CD4-positive, alpha-beta T cell treated with Interleukin-2 at 100 ng/mL for 4 hours (primary cell): ENCODE measurements around the gene FCN1.

Experiments
- DNase-seq: peaks from one replicate; pipeline ENCODE4 v3.0.0-alpha.2; 2020; ENCODE audit warnings: low spot score

FCN1 gene

DNA sequence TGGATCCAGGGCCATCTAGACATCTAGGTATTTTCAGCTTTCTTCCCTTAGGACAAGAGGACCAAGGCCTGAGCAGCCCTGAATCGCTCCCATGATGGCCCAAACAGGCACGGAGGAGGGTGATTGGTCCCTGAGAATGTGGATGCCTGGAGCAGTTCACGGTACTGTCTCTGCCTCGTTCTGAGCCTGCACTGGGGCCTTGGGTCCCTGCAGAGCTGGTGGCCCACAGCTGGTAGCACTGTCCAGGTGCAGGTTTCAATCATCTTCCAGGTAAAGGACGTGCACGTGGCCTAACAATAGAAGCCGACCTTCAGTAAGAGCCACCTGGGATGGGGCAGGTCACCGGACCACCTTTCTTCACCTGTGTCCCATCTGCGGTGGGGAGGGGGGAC is 19.4 kb upstream of the FCN1 start:
- DNase-seq: no peak

- no peak for DNase-seq
These were observed 18.8 kb upstream of the FCN1 start for GRCh38 chr9:134936346-134937163.

DNA sequence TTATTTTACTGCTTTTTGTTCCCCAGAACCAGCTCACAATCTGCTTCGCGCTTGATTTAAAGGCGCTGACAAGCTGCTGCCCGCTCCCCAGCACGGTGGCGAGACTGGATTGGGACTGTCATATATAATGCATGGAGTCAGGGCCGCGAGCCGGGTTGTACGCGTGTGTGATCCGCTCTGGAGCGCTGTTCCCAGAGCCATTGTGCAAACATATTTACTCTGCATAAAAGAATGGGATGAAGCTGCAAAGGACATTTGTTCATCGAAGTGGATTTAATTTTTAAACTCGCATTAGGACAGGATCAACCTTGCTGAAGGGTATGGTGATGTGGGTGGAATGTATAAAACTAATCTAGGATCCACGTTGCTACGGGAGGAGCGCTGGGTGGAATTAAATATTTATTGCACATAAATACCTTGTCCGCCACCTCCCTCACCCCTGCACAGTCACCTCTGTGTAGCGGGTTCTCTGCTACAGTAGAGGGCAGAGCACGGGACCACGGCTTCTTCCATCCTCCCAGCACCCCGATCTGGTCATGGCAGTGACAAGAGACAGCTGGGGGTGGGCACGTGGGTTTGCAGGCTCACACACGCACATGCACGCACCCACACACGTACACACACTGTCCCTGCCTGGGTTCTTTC is 18.1 kb upstream of the FCN1 start:
- no peak for DNase-seq

DNA sequence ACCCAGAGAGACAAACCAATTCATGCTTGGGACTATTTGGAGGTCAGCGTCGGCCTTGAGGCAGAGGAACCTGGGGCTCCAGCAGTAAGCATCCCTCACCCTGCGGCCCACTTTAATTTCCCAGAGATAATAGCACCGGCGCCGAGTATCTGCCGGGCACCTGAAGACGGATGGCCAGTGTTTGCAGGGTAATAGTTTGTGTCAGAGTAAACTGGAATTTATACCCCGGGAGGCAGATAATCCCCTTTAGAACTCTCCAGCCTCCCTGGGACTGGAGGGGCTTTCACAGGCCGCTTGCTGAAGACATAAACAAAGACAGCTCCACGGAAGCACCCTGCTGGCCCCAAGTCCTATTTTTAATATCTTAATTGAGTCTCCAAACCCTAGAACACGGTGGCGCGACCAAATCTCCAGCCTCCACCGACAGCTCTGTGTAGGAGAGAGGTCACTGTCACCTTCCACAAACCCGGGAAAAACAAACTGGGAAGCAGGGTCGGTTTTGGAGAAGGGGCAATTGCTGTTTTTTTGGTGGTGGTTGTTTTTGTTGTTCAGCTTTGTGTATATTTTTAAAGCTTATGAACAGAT is 17.4 kb upstream of the FCN1 start:
- no peak for DNase-seq

DNA sequence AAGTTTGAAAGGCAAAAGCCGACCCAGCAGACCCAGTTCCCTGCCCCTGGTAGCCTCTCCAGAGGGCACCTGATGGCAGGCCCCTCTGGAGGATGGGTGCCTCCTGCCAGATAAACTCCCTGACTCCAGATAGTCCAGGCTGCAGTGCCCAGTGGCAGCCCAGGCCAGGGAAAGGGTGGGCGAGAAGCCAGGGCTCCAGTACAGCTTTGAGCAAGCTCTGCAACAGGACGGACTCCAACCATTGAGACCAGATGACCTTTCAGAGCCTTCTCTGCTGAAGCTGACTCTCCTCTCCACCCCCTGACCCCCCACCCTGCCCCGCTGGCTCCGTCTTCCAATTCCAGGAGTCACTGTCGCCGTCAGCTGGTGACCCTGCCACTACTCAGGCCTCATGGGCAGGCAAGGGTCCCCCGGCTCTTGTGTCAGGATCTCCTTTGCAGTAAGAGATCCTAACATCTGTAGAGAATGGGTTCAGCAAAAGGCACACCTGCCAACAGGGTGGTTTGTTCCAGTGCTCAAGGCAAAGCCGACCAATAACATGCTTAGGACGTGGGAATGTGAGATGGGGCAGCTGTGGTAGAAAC is 15.5 kb upstream of the FCN1 start:
- DNase-seq: no peak

GRCh38 chr9:134932606-134933005 is 14.9 kb upstream of the FCN1 start:
- no peak for DNase-seq

DNA sequence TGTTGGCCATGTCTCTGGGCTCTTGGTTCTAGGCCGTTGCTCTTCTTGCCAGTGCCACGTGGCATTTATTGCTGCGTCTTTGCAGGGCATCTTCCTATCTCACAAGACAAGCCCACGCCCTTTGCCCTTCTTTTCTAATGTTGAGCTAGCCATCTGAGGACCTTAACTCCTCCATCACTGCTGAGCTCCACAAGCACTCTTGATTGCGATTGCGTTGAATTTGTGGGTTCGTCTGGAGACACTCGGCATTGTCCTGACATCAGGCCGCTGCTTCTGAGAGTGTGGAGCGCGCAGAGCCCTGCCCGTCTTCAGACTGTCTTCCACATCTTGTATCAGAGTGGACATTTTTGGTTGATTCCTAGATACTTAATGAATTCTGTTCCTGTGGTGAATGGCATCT is 14.5 kb upstream of the FCN1 start:
- DNase-seq: no peak

GRCh38 chr9:134930398-134930797 is 12.7 kb upstream of the FCN1 start:
- no peak for DNase-seq

DNA sequence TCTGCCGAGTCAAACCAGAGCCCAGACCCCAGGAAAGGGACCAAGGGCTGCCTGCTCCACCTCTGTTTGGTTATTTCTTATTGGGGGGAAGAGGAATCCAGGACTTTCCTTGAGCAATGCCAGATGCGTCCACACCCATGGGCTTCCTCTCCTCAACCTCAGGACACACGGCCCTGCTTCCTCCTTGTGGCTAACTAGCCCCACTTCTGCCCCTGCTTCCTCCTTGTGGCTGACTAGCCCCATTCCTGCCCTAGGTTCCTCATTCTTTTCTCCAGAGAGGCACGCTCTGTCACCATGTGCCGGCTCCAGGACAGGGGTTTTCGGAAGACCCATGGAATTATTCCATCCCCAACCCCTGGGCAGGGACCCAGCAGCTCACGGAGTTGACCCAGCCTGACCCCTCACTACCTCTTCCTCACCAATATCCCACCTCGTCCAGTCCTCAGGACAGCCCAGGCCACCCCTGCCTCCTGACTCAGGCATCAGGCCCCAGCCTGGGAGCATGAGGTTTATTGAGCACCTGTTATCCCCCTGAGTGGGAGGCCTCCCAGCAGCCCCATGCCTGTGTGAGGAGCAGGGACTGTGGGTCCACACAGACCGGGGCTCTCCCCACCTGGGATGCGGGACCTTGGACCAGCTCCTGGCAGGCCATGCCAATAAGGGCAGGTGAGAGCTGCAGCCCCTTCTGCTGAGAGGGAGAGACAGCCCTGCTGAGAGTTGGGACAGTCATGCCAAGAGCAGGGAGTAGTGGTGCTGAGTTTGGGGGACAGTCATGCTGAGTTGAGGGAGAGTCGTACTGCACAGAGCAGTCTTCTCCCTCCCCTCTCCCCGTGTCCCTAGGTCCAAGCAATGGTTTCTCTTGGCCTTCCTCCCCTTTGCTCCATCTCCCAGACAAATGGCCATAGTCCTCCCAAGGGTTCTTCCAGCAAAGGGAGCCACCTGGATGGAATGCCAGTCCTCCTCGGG is 11.8 kb upstream of the FCN1 start:
- DNase-seq: peak; percentile 7

DNA sequence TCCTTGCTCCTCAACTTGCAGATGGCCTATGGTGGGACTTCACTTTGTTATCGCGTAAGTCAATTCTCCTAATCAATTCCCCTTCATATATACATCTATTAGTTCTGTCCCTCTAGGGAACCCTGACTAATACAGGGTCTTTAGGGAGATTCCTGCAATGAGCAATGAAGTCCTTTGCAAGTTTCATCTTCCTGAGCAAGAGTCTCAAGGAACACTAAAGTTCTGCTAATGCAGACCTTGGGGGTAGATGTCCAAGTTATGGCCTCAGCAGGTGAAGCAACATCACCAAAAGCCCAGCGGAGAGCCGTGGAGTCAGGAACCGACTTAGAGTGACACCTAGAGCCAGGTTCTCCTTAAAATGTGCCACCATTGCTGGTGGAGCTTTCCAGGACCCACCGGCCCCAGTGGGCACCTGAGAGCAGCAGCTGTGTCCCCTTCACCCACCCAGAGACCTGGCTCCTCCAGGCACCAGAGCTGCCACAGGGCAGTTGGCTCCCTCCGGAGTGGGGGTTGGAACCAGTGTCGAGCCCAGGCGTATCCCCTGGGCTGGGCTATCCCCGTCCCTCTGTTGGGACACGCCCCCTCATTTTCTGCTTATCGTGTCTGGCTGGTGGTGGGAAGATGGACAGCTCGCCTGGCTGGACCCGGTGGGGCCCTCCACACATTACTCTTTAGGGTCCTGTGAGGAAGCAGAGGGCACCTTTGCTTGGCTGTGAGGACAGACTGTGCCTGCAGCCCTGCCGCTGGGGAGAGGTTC is 10.9 kb upstream of the FCN1 start:
- no peak for DNase-seq

DNA sequence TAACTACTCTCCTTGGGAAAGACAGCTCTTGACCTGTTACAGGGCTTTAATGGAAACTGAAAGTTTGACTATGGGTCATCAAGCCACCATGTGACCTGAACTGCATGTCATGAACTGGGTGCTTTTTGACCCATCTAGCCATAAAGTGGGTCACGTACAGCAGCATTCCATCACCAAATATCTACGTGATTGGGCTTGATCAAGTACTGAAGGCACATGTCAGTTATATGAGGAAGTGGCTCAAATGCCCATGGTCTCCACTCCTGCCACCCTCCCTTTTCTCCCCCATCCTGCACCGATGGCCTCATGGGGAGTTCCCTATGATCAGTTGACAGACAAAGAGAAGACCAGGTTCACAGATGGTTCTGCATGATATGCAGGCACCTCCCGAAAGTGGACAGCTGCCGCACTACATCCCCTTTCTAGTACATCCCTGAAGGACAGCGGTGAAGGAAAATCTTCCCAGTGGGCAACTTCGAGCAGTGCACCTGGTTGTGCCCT is 7.3 kb upstream of the FCN1 start:
- no peak for DNase-seq

DNA sequence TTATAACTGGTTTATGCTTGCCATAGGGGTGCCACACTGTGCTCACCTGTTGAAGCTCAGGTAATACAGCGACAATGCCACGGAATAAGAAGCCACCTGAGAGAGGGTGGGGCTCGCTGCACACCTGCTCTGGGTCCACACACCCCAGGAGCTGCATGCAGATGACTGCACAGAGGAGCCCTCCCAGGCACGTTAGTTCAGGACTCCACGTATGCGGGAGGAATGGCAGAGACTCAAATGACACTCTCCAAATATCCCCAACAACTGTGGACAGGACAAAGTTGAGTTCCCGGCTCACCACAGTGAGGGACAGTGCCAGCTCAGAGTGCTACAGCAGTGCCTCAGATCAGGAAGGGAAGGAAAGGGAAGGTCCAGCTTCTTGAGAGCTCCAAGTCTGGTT is 5.8 kb upstream of the FCN1 start:
- DNase-seq: no peak

- no peak for DNase-seq
These were observed 5.2 kb upstream of the FCN1 start for GRCh38 chr9:134922932-134923240.

- no peak for DNase-seq
These were observed 4.6 kb upstream of the FCN1 start for GRCh38 chr9:134922066-134922931.

- DNase-seq: no peak
These were observed 1.6 kb upstream of the FCN1 start for GRCh38 chr9:134919303-134919702.

DNA sequence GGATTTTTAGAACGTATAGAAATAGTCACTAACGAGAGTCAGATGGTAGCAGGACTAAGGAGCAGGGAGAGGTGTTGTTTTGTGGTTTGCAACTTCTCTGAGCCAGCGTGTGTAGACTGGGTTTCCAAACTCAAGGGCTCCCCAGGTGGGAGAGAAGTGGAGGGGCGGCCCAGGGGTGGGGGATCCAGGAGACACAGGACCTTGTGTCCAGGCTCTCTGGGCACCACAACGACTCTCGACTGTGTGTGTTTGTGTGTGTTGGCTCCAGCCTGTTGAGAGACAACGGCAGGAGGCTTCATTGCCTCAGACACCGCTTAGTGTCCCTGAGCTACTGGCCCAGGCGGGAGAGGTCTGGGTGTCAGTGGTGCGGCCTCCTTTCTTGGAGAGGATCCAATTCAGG is 934 bp upstream of the FCN1 start:
- DNase-seq: no peak

- no peak for DNase-seq
These were observed 1.5 kb downstream of the FCN1 start for GRCh38 chr9:134916161-134916665.

- no peak for DNase-seq
These were observed 2.4 kb downstream of the FCN1 start for GRCh38 chr9:134915046-134915985.

- DNase-seq: no peak
These were observed 3.2 kb downstream of the FCN1 start for GRCh38 chr9:134914501-134914834.
